GM18508 (cell line): ENCODE measurements around the gene DCC.

ENCODE experiments used
- ATAC-seq: cut with Tn5 transposase; IDR thresholded peaks from one replicate; pipeline ENCODE4 v1.9.1; 2021; ENCODE audit warnings: moderate number of reproducible peaks; ENCODE audit not compliant: insufficient read depth, unreplicated experiment

Gene DCC, protein sequence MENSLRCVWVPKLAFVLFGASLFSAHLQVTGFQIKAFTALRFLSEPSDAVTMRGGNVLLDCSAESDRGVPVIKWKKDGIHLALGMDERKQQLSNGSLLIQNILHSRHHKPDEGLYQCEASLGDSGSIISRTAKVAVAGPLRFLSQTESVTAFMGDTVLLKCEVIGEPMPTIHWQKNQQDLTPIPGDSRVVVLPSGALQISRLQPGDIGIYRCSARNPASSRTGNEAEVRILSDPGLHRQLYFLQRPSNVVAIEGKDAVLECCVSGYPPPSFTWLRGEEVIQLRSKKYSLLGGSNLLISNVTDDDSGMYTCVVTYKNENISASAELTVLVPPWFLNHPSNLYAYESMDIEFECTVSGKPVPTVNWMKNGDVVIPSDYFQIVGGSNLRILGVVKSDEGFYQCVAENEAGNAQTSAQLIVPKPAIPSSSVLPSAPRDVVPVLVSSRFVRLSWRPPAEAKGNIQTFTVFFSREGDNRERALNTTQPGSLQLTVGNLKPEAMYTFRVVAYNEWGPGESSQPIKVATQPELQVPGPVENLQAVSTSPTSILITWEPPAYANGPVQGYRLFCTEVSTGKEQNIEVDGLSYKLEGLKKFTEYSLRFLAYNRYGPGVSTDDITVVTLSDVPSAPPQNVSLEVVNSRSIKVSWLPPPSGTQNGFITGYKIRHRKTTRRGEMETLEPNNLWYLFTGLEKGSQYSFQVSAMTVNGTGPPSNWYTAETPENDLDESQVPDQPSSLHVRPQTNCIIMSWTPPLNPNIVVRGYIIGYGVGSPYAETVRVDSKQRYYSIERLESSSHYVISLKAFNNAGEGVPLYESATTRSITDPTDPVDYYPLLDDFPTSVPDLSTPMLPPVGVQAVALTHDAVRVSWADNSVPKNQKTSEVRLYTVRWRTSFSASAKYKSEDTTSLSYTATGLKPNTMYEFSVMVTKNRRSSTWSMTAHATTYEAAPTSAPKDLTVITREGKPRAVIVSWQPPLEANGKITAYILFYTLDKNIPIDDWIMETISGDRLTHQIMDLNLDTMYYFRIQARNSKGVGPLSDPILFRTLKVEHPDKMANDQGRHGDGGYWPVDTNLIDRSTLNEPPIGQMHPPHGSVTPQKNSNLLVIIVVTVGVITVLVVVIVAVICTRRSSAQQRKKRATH (N-terminal part only)

DNA sequence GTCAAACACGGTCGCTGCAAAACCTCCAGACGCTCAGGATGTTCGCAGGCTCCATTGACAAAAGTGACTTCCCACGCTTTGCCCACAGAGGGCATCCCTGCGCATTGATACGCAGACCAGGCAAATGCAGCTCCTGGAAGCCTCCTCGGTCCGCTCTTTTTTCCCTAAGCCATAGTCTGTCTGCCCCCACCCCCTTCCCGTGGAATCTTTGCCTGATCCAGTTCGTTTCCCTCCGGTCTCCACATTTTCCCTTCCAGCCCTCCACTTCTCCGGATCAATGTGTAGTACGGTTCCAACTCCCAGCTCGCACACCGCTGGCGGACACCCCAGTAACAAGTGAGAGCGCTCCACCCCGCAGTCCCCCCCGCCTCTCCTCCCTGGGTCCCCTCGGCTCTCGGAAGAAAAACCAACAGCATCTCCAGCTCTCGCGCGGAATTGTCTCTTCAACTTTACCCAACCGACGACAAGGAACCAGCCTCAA lies at the start of gene DCC:
DCC (plus strand) TSS at position 307 of the 481 bp plus-strand sequence. CDS start 591 bp downstream, outside the sequence.
- no peak for ATAC-seq

DNA sequence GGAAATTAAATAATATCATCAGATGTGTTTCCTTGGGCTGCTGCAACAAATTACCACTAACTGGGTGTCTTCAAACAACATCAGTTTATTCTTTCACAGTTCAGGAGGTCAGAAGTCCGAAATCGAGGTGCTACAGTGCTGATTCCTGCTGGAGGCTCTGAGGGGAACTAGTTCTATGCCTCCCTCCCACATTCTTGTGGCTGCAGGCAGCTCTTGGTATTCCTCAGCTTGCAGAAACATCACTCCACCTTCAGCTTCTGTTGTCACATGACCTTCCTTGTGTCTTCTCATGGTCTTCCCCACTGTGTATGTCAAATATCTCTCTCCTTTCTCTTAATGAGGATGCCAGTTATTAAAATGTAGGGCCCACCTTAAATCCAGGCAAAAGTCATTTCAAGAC lies 29.3 kb upstream of the DCC start:
- ATAC-seq: no peak

DNA sequence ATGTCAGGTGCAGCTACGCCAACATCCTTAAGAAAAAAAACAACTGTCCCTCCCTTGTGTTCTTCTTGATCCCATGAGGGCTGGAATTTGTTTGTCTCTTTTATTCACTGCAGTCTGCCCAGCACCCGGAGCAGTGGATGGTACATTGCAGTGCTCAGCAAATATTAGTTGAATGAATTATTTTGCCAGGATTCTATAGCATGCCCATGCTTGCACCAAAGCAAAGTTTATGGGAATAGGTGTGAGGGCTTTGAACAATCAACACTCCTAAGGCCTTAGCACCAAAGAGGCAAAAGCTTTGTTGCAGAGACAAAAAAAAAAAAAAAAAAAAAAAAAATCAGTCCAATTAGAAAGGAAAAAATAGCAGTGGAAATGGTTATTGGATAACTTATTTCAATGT lies 28.7 kb upstream of the DCC start:
- ATAC-seq: no peak

DNA sequence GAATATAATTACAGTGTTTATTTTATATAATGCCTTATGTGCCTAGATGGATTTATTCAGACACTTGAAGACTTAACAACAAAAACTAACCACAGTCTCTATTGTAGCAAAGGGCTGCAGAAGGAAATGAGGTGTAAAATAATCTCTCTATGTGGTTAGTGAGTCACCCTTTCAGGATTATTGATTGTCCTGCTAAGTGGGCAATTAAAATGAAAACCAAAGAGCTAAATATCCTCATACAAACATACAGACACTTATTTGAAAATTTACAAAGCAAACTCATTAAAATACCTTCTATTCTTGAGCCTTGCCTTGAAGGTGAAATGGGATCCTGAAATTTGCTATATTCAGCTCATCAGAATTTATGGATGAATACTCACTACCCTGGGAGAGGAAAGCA lies 27.7 kb upstream of the DCC start:
- ATAC-seq: no peak

DNA sequence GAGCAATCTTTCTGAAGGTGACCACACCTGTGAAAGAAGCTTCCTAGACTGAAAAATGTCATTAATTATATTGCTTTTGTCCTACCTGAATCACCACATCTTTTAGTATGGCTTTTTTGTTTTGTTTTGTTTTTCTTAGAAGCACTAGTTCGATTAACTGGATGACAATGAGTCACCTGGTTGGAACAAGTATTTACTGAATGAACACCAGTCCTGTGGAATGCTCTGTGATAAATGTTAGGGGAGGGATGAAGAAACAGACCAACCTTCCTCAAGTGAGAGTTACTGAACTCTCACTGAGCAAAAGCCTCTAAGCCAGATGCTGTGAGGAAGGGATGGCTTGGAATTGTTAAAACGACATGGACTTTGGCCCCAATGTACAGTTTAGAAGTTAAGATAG lies 26.8 kb upstream of the DCC start:
- no peak for ATAC-seq

DNA sequence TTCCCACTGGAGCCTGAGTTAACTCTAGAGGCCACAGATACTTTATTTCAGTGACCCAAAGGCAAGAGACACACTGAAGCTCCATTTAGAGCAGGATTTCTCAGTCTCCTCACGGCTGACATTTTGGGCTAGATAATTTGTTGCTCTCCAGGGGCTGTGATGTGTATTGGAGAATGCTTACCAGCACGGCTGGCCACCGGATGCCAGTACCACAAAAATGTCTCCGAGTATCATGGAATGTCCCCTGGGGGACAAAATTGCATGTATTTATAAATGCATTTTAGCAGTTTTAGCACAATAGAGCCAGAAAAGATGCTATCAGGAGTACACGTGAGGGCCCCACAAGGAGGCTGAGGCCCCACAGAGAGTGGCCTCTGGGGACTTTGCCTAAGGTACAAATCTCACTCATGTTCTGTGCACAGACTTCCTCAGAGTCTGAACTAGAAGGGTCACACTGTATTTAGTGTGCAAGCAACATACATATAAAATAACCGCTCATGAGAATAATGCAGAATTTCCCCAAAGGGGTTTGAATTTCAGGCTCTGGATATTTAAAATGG lies 20.5 kb upstream of the DCC start:
- no peak for ATAC-seq

DNA sequence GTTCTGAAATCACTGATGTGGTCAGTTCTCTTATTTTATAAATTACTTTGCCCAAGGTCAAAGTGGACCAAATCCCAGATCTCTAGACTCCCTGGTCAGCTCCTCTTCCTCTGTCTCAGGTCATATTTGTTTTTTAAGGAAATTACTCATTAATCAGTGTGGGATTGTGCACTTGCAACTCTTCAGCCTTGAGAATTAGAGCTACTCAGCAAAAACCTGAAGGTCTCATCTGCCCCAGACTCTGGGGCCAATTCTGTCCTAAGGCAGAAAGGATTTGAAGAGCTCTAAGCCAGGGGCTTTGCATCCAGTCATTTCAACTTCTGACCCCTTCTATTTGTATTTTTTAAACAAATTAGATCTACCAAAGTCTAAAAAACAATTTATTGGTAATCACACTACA lies 17.7 kb upstream of the DCC start:
- ATAC-seq: no peak

DNA sequence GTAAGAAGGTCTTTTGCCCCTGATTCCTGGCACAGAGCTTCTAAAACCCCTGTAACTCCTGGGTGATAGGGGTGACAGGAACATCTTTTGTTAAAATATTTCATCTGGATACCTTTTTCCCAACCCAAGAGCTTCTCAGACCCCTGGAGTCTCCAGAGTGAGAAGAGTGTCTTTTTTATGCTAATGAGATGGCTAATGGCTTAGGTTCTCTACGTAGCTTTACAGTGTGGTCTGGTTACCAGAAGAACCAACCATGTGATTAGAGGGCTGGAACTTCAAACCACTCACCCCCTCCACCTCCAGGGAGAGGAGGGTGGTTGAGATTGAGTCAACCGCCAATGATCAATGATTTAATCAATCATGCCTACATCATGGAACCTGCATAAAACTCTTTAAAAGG lies 16.2 kb upstream of the DCC start:
- no peak for ATAC-seq

DNA sequence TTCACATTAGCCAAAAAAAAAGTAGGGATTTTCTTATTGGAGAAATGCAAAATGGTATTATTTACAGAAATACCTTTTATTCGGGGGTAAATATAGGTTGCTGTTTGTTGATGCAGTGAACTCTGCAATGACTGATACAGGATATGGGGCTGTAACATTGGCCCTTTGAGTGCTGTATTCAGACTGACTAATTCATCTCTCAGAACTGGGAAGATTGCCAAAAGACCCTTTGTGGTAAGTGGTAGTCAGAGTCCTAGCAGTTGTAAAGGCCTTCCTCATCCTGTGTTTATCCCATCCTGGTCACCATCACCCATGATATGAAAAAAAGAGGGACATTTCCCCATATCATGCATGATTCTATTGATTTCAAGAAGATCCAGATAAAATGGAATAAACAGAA lies 14.0 kb upstream of the DCC start:
- no peak for ATAC-seq

DNA sequence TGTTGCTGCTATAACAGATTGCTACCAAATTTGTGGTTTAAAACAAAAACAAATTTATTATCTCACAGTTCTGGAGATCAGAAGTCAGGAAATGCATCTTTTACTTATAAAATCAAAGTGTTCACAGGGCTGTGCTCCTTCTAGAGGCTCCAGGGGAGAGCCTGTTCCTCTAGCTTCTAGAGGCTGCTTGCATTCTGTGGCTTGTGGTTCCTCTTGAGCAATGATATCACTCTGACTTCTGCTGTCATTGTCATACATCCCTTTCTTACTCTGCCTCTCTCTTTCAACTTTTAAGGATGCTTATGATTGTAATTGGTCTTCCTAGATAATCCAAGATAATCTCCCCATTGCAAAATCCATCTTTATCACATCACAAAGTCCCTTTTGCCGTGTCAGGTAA lies 6.1 kb upstream of the DCC start:
- no peak for ATAC-seq

DNA sequence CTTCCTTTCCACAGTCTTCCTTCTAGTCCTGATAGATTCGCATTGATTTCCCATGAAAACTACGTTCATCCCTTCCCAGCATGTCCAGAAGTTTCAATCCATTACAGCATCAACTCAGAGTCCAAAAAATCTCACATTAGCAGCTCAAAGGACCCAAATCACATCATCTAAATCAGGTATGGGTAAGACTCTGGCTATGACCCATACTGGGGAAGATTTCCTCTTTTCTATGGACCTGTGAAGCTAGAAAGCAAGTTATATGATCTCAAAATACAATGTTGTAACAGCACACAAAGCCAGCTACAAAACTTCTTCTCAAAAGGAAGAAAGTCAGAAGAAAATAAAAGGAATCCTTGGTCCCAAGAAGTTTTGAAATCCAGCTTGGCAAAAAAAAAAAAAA lies 5.7 kb upstream of the DCC start:
- no peak for ATAC-seq

DNA sequence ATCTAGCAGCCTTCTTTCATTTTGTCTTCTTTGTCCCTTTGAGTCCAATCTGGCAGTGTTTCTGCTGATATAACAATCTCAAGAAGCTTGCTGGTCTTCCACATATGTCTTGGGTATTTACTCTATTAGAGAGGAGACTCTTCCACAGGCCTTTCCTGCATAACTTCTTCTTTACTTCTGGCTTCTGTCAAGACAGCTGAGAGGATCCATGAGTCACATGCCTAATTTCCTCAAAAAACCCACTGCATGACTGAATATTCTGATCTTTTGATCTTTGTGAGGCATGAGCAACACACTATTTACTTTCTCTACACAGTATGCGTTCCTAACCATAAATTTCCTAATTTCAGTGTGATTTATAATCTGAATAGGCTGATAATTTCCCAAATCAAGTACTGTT lies 5.1 kb upstream of the DCC start:
- ATAC-seq: no peak

DNA sequence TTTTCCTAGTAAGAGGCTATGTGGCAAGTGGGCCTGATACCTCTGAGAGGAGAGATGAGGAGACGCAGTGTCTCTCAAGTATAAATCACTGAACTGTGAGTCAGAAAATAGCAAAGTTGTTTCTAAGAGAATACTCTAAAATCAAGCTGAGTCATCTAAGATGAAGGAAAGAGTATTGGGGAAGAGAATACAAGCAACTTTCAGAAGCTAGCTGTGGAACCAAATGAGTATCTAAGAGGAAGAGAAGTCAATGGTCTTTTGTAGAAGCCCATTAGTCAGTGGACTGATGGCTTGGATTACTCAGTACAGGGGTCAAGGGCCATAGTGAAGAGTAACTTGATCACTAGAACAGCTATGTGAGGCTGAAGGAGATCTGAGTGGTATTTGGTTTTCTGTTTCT lies 2.7 kb upstream of the DCC start:
- no peak for ATAC-seq

DNA sequence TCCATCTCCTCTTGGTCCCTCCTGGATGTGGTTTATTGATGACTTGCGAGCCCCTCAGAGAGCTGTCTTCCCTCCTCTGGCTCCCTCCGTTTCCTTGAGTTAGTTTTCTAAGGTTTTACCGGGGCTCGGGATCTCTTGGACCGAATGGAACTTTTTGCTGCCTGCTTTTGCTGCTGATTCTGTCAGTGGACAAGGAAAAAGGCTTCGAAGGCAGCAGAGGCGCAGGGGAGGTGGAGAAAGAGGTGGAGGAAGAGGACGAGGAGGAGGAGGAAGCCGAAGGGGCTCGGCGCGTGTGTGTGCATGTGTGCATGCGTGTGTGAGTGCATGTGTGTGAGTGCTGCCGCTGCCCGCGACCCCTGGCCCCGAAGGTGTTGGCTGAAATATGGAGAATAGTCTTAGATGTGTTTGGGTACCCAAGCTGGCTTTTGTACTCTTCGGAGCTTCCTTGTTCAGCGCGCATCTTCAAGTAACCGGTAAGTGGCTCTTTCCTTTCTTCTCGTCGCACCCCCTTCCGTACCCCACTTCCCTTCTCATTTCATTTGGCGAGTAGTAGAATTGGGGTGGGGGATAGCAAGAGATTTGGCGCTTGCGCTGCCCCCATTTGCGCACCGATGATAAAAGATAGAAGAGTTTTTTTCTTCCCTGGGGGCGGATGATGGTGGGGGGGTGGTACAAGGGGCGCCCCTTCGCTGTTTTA lies 557 bp downstream of the DCC start:
- ATAC-seq: no peak

DNA sequence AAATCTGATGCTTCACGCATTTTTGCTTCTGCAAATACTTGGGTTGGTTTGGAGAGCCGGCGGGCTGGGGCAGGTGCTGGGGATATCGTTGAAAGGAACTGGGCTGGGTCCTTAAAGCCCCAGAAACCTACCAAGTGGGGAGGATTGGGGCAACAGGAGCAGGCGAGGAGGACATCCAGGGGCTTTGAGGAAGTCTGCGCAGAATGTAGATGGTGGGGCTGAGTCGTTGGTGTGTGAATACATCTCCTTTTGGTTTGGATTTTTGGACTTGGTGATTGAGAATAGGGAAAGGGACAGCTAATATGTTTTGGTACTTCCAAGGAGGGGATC lies 1.1 kb downstream of the DCC start:
- no peak for ATAC-seq

DNA sequence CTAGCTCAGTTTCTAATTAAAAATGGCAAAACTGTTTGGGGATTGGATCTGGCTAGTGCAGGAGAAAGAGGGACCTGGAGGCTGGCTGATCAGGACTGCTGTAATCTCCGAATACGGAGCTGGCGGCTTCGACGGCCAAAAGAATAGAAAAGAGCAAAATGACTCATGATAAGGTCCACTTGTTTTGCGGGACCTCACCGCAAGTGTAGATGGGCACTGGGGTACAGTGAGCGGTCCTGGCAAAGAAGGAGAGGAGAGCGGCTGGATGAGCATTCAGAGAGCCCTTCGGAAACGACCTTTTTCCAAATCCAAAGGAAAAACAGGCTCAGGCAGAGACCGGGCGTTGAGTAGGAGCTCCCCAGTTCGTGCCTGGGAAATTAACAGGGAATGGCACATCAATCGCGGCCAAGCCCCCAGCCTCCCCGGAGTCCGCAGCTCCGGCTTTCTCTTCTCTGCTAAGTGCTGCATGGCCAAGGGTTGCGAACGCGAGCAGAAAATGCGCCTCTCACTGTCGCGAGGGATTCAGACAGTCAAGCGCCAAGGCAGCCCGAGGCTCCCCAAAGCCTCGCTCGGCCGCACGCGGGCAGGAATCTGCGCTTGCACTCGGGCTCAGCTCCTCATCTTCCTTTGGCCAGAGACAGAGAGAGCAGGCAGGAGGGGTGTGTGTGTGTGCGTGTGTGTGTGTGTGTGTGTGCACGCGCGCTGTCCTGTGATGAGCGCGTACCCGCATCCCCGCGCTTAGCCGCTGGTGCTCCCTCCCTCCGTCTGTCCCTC lies 1.8 kb downstream of the DCC start:
- ATAC-seq: no peak

DNA sequence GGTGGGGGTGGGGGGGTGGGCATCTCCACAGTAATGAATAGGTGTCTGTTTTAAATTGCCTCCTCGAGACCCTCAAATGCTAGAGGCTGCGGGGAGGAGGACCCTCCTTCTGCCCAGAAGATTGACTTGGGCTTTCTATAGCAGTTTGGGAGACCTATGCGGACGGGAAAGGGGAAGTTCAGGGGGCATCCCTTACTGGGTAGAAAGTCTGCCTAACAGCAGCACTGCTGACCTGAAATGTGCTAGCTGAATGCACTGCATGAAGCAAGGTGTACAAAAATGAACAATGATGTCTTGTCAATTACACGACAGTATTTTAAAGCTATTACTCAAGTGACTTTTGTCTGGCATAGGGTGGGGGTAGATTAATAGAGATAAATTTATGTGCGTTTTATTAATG lies 2.5 kb downstream of the DCC start:
- no peak for ATAC-seq

DNA sequence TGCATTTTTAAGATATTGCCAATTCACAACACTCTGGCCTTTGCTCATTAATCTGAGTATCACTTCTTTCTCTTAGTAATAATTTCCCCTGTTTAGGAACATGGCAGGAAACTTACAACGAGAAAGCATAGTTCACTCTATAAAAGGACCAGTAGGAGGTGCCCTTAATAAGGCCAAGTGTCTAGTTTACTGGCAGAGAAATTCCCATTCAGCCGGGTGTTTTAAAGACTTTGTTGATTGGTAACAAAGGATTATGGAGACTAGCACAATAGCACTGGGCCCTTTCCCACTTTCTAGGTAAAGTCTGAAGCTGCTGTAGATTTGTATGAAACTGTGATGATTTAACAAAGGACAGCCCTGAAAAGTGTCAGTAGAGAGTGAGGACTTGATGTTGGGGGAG lies 3.1 kb downstream of the DCC start:
- ATAC-seq: no peak

DNA sequence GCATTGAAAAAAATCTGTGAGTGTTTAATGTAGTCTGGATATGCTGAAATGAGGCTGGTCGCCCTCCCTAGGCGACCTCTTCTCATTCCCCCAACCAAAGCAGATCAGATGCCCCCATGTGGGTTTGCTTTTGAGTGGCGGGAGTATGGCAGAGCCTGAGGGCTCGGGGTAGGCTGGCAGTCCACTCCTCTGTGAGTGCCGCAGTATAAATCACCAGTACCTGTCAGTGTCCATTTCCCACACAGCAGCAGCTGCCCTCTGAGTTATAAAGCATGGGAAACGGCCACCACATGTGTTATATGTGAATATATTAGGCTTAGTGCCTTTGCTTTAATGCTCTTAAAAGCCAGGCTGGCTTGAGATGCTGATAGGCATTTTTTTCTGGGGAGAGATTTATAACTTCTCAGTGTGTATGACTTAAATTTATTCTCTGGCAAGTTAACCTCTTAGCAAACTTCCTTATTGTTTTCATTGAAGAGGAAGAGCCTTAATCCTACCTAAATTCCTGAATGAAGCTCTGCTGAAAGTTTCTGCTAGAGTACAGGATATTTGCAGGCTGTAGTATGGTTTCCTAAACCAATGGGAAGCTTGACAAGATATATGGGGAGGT lies 3.8 kb downstream of the DCC start:
- no peak for ATAC-seq
